ENCODE results near the gene GARRE1.
"Not testable (repeated sequence)": the region's sequence is repeated elsewhere in the genome, so short reads cannot be mapped to it uniquely, and the experiment has no call there.

GARRE1 gene

GRCh38 chr19:34260771-34261173 is 6.4 kb downstream of the GARRE1 start:
- DNase-seq (ENCODE audit: low read depth) = no peak

GRCh38 chr19:34261334-34262109 is 7.2 kb downstream of the GARRE1 start:
- no peak for DNase-seq (ENCODE audit: low read depth)

- no peak for DNase-seq (ENCODE audit: low read depth)
These were observed 9.4 kb downstream of the GARRE1 start for GRCh38 chr19:34263745-34264237.

GRCh38 chr19:34265221-34265650 is 10.9 kb downstream of the GARRE1 start:
- no peak for DNase-seq (ENCODE audit: low read depth)

- no peak for DNase-seq (ENCODE audit: low read depth)
These were observed 14.7 kb downstream of the GARRE1 start for GRCh38 chr19:34269081-34269480.

GRCh38 chr19:34269489-34269888 is 15.1 kb downstream of the GARRE1 start:
- no peak for DNase-seq (ENCODE audit: low read depth)

GRCh38 chr19:34269968-34270621 is 15.7 kb downstream of the GARRE1 start:
- DNase-seq (ENCODE audit: low read depth) = peak; percentile 51

- DNase-seq (ENCODE audit: low read depth) = no peak
These were observed 18.8 kb downstream of the GARRE1 start for GRCh38 chr19:34273121-34273520.

- DNase-seq (ENCODE audit: low read depth) = no peak
These were observed 20.0 kb downstream of the GARRE1 start for GRCh38 chr19:34274284-34274826.

- DNase-seq (ENCODE audit: low read depth) = peak; percentile 76
These were observed 20.7 kb downstream of the GARRE1 start for GRCh38 chr19:34274827-34275625.

- DNase-seq (ENCODE audit: low read depth) = no peak
These were observed 21.4 kb downstream of the GARRE1 start for GRCh38 chr19:34275705-34276104.

- DNase-seq (ENCODE audit: low read depth) = no peak
These were observed 22.3 kb downstream of the GARRE1 start for GRCh38 chr19:34276614-34277013.

GRCh38 chr19:34277244-34277643 is 22.9 kb downstream of the GARRE1 start:
- DNase-seq (ENCODE audit: low read depth) = no peak

GRCh38 chr19:34278783-34279182 is 24.4 kb downstream of the GARRE1 start:
- no peak for DNase-seq (ENCODE audit: low read depth)

- not testable (repeated sequence) for DNase-seq (ENCODE audit: low read depth)
These were observed 27.1 kb downstream of the GARRE1 start for GRCh38 chr19:34281444-34281843.

- no peak for DNase-seq (ENCODE audit: low read depth)
These were observed 28.5 kb downstream of the GARRE1 start for GRCh38 chr19:34282611-34283519.

GRCh38 chr19:34284505-34284904 is 30.2 kb downstream of the GARRE1 start:
- DNase-seq (ENCODE audit: low read depth) = no peak

- DNase-seq (ENCODE audit: low read depth) = no peak
These were observed 33.3 kb downstream of the GARRE1 start for GRCh38 chr19:34287662-34288140.

- no peak for DNase-seq (ENCODE audit: low read depth)
These were observed 34.0 kb downstream of the GARRE1 start for GRCh38 chr19:34288381-34288780.

- DNase-seq (ENCODE audit: low read depth) = no peak
These were observed 36.9 kb downstream of the GARRE1 start for GRCh38 chr19:34291235-34291634.

GRCh38 chr19:34295103-34295502 is 40.7 kb downstream of the GARRE1 start:
- DNase-seq (ENCODE audit: low read depth) = no peak

Data from non-pigmented ciliary epithelial cell (primary cell).